ENCODE results near the gene FNTB.

The FNTB gene

DNA sequence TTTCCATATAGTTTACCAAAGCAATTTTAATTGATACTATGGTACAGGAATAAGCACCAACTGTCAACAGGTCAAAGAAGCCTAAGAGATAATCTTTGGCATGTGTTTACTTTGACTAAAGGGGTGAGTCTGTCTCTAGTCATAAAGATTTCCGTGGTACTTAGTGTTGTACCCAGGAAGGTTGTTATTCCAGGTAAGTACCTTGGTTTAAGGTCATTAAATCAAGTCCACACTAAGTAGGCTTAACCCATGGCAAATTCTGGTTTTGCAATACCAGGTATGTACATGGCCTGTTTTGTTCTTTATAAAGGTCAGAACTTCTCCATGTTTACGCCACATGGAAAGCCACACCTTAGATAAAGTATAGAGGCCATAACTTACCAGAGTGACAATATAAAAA lies 105.7 kb downstream of the FNTB start:
- peaks cover 49% of the 10 kb centered on the region for H3K4me1 ChIP-seq (ENCODE audit: control insufficient read depth, insufficient read depth, low read length)
- no peaks in the 10 kb centered on the region for H3K36me3 ChIP-seq (ENCODE audit: control insufficient read depth, insufficient read depth, low read length)
- H3K27me3 ChIP-seq (ENCODE audit: control insufficient read depth, insufficient read depth, low read length) = no peaks in the 10 kb centered on the region
- no peak overlapping the region for H3K9ac ChIP-seq (ENCODE audit: low read length)
- no peaks in the 10 kb centered on the region for H3K9me3 ChIP-seq (ENCODE audit: control insufficient read depth, low read length)
- H3K4me3 ChIP-seq (ENCODE audit: low read length) = no peak overlapping the region

DNA sequence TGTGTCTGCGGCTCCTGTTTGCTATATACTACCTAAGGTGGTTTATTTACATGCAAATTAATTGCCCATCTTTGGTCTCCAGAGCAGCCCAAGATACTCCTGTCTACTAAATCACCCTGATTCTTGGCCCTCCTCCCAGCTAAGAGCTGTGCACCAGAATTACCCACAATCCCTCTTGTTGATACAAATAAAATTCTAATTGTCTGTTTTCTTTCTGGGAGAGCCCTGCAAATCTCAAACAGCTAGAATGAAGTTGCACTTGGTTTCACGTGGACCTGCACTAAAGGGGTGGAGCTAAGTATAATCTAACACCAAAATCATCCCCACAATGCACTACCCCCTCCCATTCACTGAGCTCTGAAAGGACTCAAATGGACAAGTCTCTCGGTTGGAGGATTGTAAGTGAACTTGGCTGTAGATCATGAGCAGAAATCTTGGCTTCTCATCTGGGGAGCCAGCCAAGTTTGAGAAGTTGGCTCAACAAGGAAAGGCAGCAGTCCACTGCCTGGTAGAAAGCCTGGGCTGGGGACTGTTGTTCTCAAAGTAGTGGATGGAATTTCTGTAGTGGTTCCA lies 109.0 kb downstream of the FNTB start:
- H3K4me3 ChIP-seq (ENCODE audit: low read length) = no peak overlapping the region
- no peaks in the 10 kb centered on the region for H3K27me3 ChIP-seq (ENCODE audit: control insufficient read depth, insufficient read depth, low read length)
- no peak overlapping the region for H3K9ac ChIP-seq (ENCODE audit: low read length)
- H3K36me3 ChIP-seq (ENCODE audit: control insufficient read depth, insufficient read depth, low read length) = no peaks in the 10 kb centered on the region
- H3K9me3 ChIP-seq (ENCODE audit: control insufficient read depth, low read length) = no peaks in the 10 kb centered on the region
- peaks cover 57% of the 10 kb centered on the region for H3K4me1 ChIP-seq (ENCODE audit: control insufficient read depth, insufficient read depth, low read length)

DNA sequence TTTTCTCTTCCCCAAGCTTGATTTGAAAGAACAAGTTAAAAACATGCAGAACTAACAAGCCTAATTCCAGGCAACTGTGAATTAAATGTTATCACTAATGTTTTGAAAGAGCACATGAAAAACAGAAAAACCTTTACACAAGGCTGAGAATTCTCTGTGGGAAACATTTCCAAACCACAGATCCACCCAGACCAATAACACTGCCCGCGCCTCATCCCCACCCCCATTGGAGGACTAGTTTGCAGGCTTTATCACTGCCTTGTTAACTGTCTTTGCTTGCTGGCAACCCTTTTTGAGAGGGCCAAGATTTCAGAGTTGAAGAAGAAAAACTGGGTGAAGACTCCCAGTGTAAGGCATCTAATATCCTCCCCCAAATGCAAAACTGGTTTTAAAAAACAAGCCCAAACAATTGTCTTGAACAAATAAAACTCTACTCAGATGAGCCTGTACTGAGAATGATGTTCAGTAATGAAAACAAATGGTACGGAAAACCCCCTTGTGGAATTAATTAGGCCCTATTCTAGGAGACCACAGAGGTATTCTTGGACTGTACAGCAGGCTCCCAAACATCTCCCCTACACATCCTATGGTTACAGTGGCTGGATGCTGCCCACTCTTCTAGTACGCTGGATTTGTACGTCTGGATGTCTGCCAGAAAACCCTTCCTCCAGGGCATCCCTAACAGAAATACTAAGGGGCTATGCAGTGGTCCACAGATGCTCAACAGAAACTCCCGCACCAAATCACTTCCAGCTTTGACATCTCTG lies 109.8 kb downstream of the FNTB start:
- Histone ChIP-seq H3K4me1 (ENCODE audit: control insufficient read depth, insufficient read depth, low read length) (peaks cover 53% of the 10 kb centered on the region), H3K36me3 (ENCODE audit: control insufficient read depth, insufficient read depth, low read length) (no peaks in the 10 kb centered on the region), H3K27me3 (ENCODE audit: control insufficient read depth, insufficient read depth, low read length) (no peaks in the 10 kb centered on the region), H3K9ac (ENCODE audit: low read length) (peak overlapping the region; percentile 11), H3K4me3 (ENCODE audit: low read length) (no peak overlapping the region), H3K9me3 (ENCODE audit: control insufficient read depth, low read length) (no peaks in the 10 kb centered on the region)

DNA sequence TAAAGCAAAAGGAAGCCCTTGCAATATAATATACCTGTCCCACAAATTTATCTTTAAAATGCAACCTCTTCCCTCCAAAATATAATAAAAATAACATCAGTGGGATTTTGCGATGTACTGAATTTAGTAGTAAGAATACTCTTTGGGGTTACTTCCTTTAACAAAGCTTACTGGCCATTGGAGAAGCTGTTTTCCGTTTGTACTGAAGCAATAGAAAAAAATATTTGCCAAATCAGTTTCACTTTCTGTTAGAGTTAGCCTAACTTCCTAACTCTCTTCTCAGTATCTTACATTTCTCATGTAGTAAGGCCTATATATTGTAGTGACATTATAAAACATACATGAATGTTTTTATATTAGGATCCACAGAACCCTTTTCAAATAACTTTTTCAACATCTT lies 111.9 kb downstream of the FNTB start:
- Histone ChIP-seq H3K4me1 (ENCODE audit: control insufficient read depth, insufficient read depth, low read length) (peaks cover 44% of the 10 kb centered on the region), H3K9ac (ENCODE audit: low read length) (peak overlapping the region; percentile 33)

DNA sequence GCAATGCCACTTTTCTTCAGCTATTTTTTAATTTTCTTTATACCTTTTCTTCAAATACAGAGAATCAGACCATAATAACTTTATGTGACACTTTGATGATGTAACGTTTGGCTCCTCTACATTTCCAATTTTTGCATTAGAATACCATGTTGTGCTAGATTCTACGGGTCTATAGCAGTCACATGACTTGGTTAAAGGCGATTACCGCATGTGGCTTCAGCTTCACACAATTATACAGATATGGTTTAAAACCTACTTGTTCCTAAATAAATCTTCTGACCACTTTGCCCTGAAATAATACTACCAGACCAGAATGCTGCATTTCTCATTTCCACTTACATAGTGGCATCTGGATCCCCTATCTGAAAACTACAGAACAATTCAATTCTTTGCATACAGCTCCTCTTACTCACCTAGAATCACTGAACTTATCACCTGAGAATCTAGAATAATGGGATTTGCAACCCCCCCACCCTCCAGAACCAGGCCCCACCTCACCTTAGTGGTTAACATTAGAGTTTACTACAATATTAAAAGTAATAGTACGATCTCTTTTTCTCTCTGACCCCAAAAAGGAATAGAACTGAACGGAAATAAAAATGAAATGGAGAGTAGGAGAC lies 114.3 kb downstream of the FNTB start:
- Histone ChIP-seq H3K9me3 (ENCODE audit: control insufficient read depth, low read length) (no peaks in the 10 kb centered on the region), H3K36me3 (ENCODE audit: control insufficient read depth, insufficient read depth, low read length) (no peaks in the 10 kb centered on the region), H3K27me3 (ENCODE audit: control insufficient read depth, insufficient read depth, low read length) (no peaks in the 10 kb centered on the region), H3K4me3 (ENCODE audit: low read length) (peak overlapping the region; percentile 22), H3K4me1 (ENCODE audit: control insufficient read depth, insufficient read depth, low read length) (peaks cover 26% of the 10 kb centered on the region), H3K9ac (ENCODE audit: low read length) (peak overlapping the region; percentile 36)

More for the DNA sequence above, 111.9 kb downstream of the FNTB start:
- no peak overlapping the region for H3K4me3 ChIP-seq (ENCODE audit: low read length)
- H3K9me3 ChIP-seq (ENCODE audit: control insufficient read depth, low read length) = no peaks in the 10 kb centered on the region
- H3K27me3 ChIP-seq (ENCODE audit: control insufficient read depth, insufficient read depth, low read length) = no peaks in the 10 kb centered on the region
- no peaks in the 10 kb centered on the region for H3K36me3 ChIP-seq (ENCODE audit: control insufficient read depth, insufficient read depth, low read length)

DNA sequence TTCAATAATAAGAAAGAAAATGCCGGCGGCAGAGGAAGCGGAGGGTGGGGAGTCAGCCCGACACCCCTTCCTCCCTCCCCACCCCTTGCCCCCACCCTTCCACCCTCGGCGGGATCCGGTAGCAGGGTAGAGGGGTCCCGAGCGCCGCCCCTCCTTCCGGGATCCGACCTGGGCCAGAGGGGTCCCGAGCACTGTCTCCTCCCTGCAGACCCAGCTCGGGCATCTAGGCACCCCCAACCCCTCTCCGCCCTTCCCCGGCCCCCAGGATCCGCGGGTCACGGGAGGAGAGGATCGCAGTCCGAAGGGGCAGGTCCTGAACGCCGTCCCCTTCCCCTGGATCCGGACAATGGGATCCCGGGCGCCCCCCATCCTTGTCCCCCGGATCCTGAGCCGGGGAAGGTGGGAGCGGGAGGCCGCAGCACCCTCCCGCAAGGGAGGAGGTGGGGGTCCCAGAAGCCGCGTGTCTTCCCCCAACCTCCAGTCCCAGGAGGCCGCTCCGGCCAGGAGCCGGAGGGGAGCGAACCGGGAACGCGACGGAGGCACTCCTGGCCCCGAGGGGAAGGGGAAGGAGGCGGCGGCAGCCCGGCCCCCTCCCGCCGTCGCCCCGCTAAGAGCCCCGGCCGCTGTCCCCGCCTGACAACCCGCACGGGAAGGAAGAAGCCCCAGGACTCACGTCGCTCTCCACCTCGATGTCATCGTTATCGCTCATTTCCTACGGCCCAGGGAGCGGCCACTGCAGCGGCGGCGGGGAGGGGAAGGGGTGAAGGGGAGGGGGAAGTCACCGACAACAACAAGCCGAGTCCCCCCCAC lies 115.1 kb downstream of the FNTB start:
- H3K9me3 ChIP-seq (ENCODE audit: control insufficient read depth, low read length) = no peaks in the 10 kb centered on the region
- H3K4me1 ChIP-seq (ENCODE audit: control insufficient read depth, insufficient read depth, low read length) = peaks cover 18% of the 10 kb centered on the region
- H3K4me3 ChIP-seq (ENCODE audit: low read length) = peak overlapping the region; percentile 69
- peak overlapping the region; percentile 88 for H3K9ac ChIP-seq (ENCODE audit: low read length)
- H3K36me3 ChIP-seq (ENCODE audit: control insufficient read depth, insufficient read depth, low read length) = no peaks in the 10 kb centered on the region
- no peaks in the 10 kb centered on the region for H3K27me3 ChIP-seq (ENCODE audit: control insufficient read depth, insufficient read depth, low read length)

DNA sequence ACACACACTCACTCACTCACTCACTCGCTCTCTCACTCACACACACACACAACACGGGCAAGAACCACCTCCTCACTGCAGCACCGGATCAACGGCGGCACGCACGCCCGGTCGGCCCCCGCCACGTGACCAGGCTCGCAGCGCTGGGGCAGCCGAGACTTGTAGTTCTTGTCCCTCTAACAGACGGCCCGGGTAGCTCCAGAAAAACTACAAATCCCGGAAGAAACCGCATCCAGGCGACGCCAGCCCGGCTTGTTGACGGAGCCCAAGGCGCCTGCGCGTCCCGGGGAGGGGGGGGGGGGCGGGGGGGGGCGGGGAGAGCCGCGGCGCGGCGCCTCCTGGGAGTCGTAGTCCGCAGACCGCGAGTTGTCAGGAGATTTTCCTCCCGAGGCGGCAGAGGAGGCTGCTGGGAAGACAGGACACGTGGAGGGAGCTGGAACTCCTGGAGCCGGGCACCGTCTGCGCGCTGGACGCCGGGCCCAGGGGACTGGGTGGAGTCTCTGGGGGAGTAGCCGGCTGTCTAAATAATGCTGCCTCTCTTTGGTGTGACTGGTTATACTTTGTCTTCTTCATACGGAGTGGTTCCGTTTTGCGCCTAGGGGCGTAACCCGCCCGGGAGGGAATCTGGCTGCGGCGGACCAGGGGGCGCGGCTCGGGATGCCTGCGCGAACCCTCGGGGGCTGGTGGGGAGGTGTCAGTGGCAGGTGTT lies 115.9 kb downstream of the FNTB start, which contains the start of gene MAX:
TSS of gene MAX (minus strand) at position 77 of the 709 bp plus-strand sequence. CDS start 178 bp downstream, outside the sequence.
- H3K36me3 ChIP-seq (ENCODE audit: control insufficient read depth, insufficient read depth, low read length) = no peaks in the 10 kb centered on the region
- H3K27me3 ChIP-seq (ENCODE audit: control insufficient read depth, insufficient read depth, low read length) = no peaks in the 10 kb centered on the region
- peak within 1 kb of the TSS; percentile 69 for H3K4me3 ChIP-seq (ENCODE audit: low read length)
- peak within 1 kb of the TSS; percentile 88 for H3K9ac ChIP-seq (ENCODE audit: low read length)
- H3K9me3 ChIP-seq (ENCODE audit: control insufficient read depth, low read length) = no peaks in the 10 kb centered on the region
- H3K4me1 ChIP-seq (ENCODE audit: control insufficient read depth, insufficient read depth, low read length) = peaks cover 12% of the 10 kb centered on the region

DNA sequence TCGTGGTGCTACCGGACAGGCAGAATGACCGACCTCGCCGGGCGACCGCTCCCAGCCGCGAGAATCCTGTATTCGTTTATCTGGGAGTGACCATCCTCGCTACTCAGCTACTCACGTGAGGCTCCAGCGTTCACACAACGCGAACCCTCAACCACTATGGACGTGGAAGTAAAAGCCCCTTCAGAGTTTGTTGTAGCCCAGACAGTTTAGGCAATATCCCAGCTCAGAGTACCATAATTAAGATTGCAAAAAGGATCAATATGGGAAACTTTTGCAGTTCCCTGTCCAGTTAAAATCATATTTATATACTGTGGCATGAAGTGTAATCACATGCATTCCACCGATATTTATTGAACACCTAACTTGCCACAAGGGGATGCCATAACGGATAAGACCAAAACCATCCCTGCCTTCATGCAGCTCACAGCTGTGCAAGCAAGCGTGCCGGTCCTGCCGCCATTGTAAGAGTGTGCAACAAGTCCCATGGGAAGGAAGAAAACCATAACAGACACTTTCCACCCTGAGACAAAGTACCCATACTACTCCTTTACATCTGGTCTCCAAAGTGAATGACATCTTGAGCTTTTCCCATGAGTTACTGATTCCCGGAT lies 116.6 kb downstream of the FNTB start:
- Histone ChIP-seq H3K9me3 (ENCODE audit: control insufficient read depth, low read length) (no peaks in the 10 kb centered on the region), H3K4me3 (ENCODE audit: low read length) (peak overlapping the region; percentile 61), H3K27me3 (ENCODE audit: control insufficient read depth, insufficient read depth, low read length) (no peaks in the 10 kb centered on the region), H3K9ac (ENCODE audit: low read length) (peak overlapping the region; percentile 64), H3K36me3 (ENCODE audit: control insufficient read depth, insufficient read depth, low read length) (no peaks in the 10 kb centered on the region), H3K4me1 (ENCODE audit: control insufficient read depth, insufficient read depth, low read length) (peaks cover 6% of the 10 kb centered on the region)

DNA sequence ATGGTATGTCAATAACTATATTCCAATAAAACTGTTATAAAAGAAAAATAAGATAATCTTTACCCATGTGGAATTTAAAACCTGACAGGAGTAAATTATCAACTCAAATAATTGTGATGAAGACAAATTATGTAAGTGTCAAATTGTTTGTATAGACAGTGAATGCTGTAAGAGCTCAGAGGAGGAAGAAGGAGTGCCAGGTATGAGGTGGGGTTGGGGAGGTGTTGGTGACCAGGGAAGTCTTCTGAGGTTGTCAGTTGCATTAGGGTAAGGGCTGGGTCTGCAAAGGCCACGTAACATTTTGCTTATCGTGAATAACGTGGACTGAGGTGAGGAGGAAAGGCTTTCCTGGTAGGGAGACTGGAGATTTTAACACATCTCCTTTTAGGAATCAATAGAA lies 118.1 kb downstream of the FNTB start:
- no peaks in the 10 kb centered on the region for H3K36me3 ChIP-seq (ENCODE audit: control insufficient read depth, insufficient read depth, low read length)
- no peak overlapping the region for H3K4me3 ChIP-seq (ENCODE audit: low read length)
- no peaks in the 10 kb centered on the region for H3K9me3 ChIP-seq (ENCODE audit: control insufficient read depth, low read length)
- H3K9ac ChIP-seq (ENCODE audit: low read length) = no peak overlapping the region
- H3K27me3 ChIP-seq (ENCODE audit: control insufficient read depth, insufficient read depth, low read length) = no peaks in the 10 kb centered on the region
- peaks cover 5% of the 10 kb centered on the region for H3K4me1 ChIP-seq (ENCODE audit: control insufficient read depth, insufficient read depth, low read length)

DNA sequence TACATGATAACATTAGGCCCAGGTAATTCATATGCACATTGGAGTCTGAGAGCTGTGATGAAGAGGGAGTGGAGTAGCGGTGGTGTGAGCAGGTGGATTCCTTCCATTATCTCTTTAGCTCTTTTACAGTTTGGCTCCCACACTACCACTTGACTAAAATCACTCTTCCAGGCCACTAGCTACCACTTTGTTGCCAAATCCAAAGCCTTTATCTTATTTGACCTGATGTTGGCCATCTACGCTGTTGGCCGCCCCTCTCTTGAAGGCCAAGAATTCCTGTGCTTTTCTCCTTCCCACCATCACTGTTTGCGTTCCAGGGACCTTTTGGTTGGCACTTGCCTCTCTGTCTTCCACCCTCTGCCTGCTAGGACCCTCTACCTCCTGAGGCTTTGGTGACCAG lies 119.6 kb downstream of the FNTB start:
- Histone ChIP-seq H3K4me1 (ENCODE audit: control insufficient read depth, insufficient read depth, low read length) (peaks cover 5% of the 10 kb centered on the region), H3K36me3 (ENCODE audit: control insufficient read depth, insufficient read depth, low read length) (no peaks in the 10 kb centered on the region), H3K9me3 (ENCODE audit: control insufficient read depth, low read length) (no peaks in the 10 kb centered on the region), H3K4me3 (ENCODE audit: low read length) (no peak overlapping the region), H3K27me3 (ENCODE audit: control insufficient read depth, insufficient read depth, low read length) (no peaks in the 10 kb centered on the region), H3K9ac (ENCODE audit: low read length) (no peak overlapping the region)

DNA sequence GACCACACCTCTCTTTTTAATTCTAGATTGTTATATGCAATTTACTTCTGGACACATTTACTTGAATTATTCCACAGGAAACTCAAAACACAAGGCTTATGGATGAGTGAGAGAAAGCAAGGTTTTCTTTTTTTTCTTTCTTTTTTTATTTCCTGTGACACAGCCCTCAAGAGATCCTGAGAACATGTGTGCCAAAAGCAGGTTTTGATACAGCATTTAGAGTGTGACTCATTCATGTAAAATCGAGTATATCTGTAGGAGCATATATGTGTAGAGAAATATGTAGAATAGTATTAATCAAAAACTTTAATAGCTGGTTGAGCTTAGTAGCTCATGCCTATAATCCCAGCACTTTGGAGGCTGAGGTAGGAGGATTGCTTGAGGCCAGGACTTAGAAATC lies 120.0 kb downstream of the FNTB start:
- H3K9me3 ChIP-seq (ENCODE audit: control insufficient read depth, low read length) = no peaks in the 10 kb centered on the region
- peaks cover 5% of the 10 kb centered on the region for H3K4me1 ChIP-seq (ENCODE audit: control insufficient read depth, insufficient read depth, low read length)
- no peaks in the 10 kb centered on the region for H3K36me3 ChIP-seq (ENCODE audit: control insufficient read depth, insufficient read depth, low read length)
- no peak overlapping the region for H3K9ac ChIP-seq (ENCODE audit: low read length)
- no peaks in the 10 kb centered on the region for H3K27me3 ChIP-seq (ENCODE audit: control insufficient read depth, insufficient read depth, low read length)
- H3K4me3 ChIP-seq (ENCODE audit: low read length) = no peak overlapping the region

All from mucosa of stomach (tissue), 1 donor.